ENCODE data around the gene RAP1A.

DNA sequence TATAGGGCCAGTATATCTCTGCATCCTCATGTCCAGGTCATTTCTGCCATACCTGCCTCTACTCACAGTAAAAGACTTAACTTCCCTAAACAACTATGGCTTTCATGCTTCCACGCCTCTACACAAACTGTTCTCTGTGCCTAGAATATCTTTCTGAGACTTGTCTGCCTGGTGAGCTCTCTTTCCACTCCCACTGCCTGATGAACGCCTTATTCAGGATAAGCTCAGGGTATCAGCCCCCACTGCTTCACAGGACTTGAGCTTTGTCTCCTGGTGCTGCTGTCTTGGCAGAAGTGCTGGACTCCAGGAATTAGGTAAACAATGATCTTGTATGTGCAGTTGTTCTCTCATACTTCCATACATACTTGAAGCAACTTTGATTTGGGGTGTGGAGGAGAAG, 131.3 kb downstream of the RAP1A start:
- no peak for TF ChIP-seq POLR2AphosphoS5 (IDR thresholded peaks at IDR 0.05)
- TF ChIP-seq, protein P1, sequence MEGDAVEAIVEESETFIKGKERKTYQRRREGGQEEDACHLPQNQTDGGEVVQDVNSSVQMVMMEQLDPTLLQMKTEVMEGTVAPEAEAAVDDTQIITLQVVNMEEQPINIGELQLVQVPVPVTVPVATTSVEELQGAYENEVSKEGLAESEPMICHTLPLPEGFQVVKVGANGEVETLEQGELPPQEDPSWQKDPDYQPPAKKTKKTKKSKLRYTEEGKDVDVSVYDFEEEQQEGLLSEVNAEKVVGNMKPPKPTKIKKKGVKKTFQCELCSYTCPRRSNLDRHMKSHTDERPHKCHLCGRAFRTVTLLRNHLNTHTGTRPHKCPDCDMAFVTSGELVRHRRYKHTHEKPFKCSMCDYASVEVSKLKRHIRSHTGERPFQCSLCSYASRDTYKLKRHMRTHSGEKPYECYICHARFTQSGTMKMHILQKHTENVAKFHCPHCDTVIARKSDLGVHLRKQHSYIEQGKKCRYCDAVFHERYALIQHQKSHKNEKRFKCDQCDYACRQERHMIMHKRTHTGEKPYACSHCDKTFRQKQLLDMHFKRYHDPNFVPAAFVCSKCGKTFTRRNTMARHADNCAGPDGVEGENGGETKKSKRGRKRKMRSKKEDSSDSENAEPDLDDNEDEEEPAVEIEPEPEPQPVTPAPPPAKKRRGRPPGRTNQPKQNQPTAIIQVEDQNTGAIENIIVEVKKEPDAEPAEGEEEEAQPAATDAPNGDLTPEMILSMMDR (IDR thresholded peaks at IDR 0.05) = no peak
- no peak for TF ChIP-seq POLR2A (IDR thresholded peaks at IDR 0.05; ENCODE audit: low read depth)

Data from esophagus muscularis mucosa (tissue), 3 donors.